Measurements from ENCODE around the gene TMEM223. TPM values are rescaled to one million over a fixed set of nuclear protein-coding genes. Genes with fewer than 3 reads are reported as not detected.
A peak's percentile ranks its signal among the peaks of the same experiment; 100 is the strongest.

The TMEM223 gene
- total and polyA plus RNA-seq, 2 experiments from 2014 or later = 31.4 to 32.0 TPM

GRCh38 chr11:62792202-62792575 lies 383 bp upstream of the TMEM223 start:
- WGBS, 2 experiments (ENCODE audit: low coverage in 1 of 2, low lambda C conversion rate in 2 of 2, missing lambda C conversion rate in 2 of 2) = 22 to 29% methylated on average over 10 to 11 of the region's 11 CpGs
- Histone ChIP-seq H3K4me2 (ENCODE audit: unreplicated experiment) (peak overlapping the region; percentile 78), H3K27ac (peak overlapping the region; percentile 78), H3K79me2 (ENCODE audit: insufficient read depth) (peaks cover 40% of the 10 kb centered on the region), H3K9ac (peak overlapping the region; percentile 84), H2AFZ (no peak overlapping the region), H3K9me3 (ENCODE audit: low read depth) (no peaks in the 10 kb centered on the region), H3K36me3 (ENCODE audit: low read depth) (peaks cover 34% of the 10 kb centered on the region), H3K27me3 (replicated peaks; ENCODE audit: insufficient read depth) (no peaks in the 10 kb centered on the region), H3K4me1 (ENCODE audit: insufficient read depth) (peaks cover 45% of the 10 kb centered on the region), H3F3A (ENCODE audit: insufficient read depth) (peaks cover 66% of the 10 kb centered on the region), H3K9me2 (ENCODE audit: insufficient read depth) (no peaks in the 10 kb centered on the region), H3K4me3 (peak overlapping the region; percentile 82), H4K20me1 (ENCODE audit: insufficient read depth) (no peaks in the 10 kb centered on the region)
- no peak for TF ChIP-seq EZH2phosphoT487 (IDR thresholded peaks at IDR 0.05; ENCODE audit: insufficient read depth, low read depth)
- TF ChIP-seq EZH2 (IDR thresholded peaks at IDR 0.05; ENCODE audit: insufficient read depth, poor library complexity, severe bottlenecking) = no peak
- in situ Hi-C loops (cut with MboI) = no loop called here
- DNase-seq = no peak

GRCh38 chr11:62789576-62789975 lies 2.2 kb downstream of the TMEM223 start:
- 58 to 61% methylated on average over 3 of the region's 3 CpGs for WGBS, 2 experiments (ENCODE audit: low coverage in 1 of 2, low lambda C conversion rate in 2 of 2, missing lambda C conversion rate in 2 of 2)
- no peak for TF ChIP-seq EZH2 (IDR thresholded peaks at IDR 0.05; ENCODE audit: insufficient read depth, poor library complexity, severe bottlenecking)
- TF ChIP-seq EZH2phosphoT487 (IDR thresholded peaks at IDR 0.05; ENCODE audit: insufficient read depth, low read depth) = no peak
- H3K4me2 ChIP-seq (ENCODE audit: unreplicated experiment) = no peak overlapping the region
- in situ Hi-C loops (cut with MboI) = no loop called here
- no peaks in the 10 kb centered on the region for H4K20me1 ChIP-seq (ENCODE audit: insufficient read depth)
- H3K9ac ChIP-seq = peak overlapping the region; percentile 84; the same call in 1 of the 2 replicates
- no peaks in the 10 kb centered on the region for H3K27me3 ChIP-seq (replicated peaks; ENCODE audit: insufficient read depth)
- peaks cover 50% of the 10 kb centered on the region for H3F3A ChIP-seq (ENCODE audit: insufficient read depth)
- no peaks in the 10 kb centered on the region for H3K9me3 ChIP-seq (ENCODE audit: low read depth)
- no peaks in the 10 kb centered on the region for H3K9me2 ChIP-seq (ENCODE audit: insufficient read depth)
- H3K79me2 ChIP-seq (ENCODE audit: insufficient read depth) = peaks cover 52% of the 10 kb centered on the region
- H3K4me3 ChIP-seq = 0 out of 2 replicates have a peak overlapping the region, but pooled peaks have one; percentile 5
- no peak overlapping the region for H2AFZ ChIP-seq
- H3K36me3 ChIP-seq (ENCODE audit: low read depth) = peaks cover 11% of the 10 kb centered on the region
- no peak overlapping the region for H3K27ac ChIP-seq
- H3K4me1 ChIP-seq (ENCODE audit: insufficient read depth) = peaks cover 48% of the 10 kb centered on the region
- no peak for DNase-seq

- TF ChIP-seq EZH2phosphoT487 (IDR thresholded peaks at IDR 0.05; ENCODE audit: insufficient read depth, low read depth) (no peak), EZH2 (IDR thresholded peaks at IDR 0.05; ENCODE audit: insufficient read depth, poor library complexity, severe bottlenecking) (no peak)
- Histone ChIP-seq H3K9me3 (ENCODE audit: low read depth) (no peaks in the 10 kb centered on the region), H3K27me3 (replicated peaks; ENCODE audit: insufficient read depth) (no peaks in the 10 kb centered on the region), H3K9me2 (ENCODE audit: insufficient read depth) (no peaks in the 10 kb centered on the region), H3K36me3 (ENCODE audit: low read depth) (peaks cover 10% of the 10 kb centered on the region; the same call in 1 of the 2 replicates), H3K27ac (peak overlapping the region; percentile 95), H3K4me1 (ENCODE audit: insufficient read depth) (peaks cover 44% of the 10 kb centered on the region), H4K20me1 (ENCODE audit: insufficient read depth) (no peaks in the 10 kb centered on the region), H3K9ac (peak overlapping the region; percentile 15; the same call in 1 of the 2 replicates), H3K79me2 (ENCODE audit: insufficient read depth) (peaks cover 52% of the 10 kb centered on the region), H3K4me3 (no peak overlapping the region), H2AFZ (no peak overlapping the region), H3F3A (ENCODE audit: insufficient read depth) (peaks cover 45% of the 10 kb centered on the region), H3K4me2 (ENCODE audit: unreplicated experiment) (peak overlapping the region; percentile 82)
- in situ Hi-C loops (cut with MboI) = no loop called here
- DNase-seq = no peak
- WGBS, 2 experiments (ENCODE audit: low coverage in 1 of 2, low lambda C conversion rate in 2 of 2, missing lambda C conversion rate in 2 of 2) = 72 to 74% methylated on average over 5 of the region's 5 CpGs
Measured at GRCh38 chr11:62788991-62789390, 2.8 kb downstream of the TMEM223 start.

GRCh38 chr11:62787005-62787759 lies 4.6 kb downstream of the TMEM223 start, which contains the start of gene TMEM179B:
Gene TMEM179B, plus strand, starts transcription at chr11:62787402. Its CDS starts 30 bp downstream, at chr11:62787432.
- Histone ChIP-seq H3K27me3 (replicated peaks; ENCODE audit: insufficient read depth) (no peaks in the 10 kb centered on the region), H3K27ac (peak within 1 kb of the TSS; percentile 95), H3K79me2 (ENCODE audit: insufficient read depth) (peaks cover 52% of the 10 kb centered on the region), H4K20me1 (ENCODE audit: insufficient read depth) (no peaks in the 10 kb centered on the region), H2AFZ (peak within 1 kb of the TSS; percentile 73), H3K9ac (peak within 1 kb of the TSS; percentile 94), H3K36me3 (ENCODE audit: low read depth) (0 out of 2 replicates have a peak, but pooled peaks cover 4% of the 10 kb centered on the region), H3K4me3 (peak within 1 kb of the TSS; percentile 87), H3F3A (ENCODE audit: insufficient read depth) (peaks cover 28% of the 10 kb centered on the region), H3K4me2 (ENCODE audit: unreplicated experiment) (peak within 1 kb of the TSS; percentile 82), H3K9me2 (ENCODE audit: insufficient read depth) (no peaks in the 10 kb centered on the region), H3K9me3 (ENCODE audit: low read depth) (no peaks in the 10 kb centered on the region), H3K4me1 (ENCODE audit: insufficient read depth) (peaks cover 33% of the 10 kb centered on the region)
- in situ Hi-C loops (cut with MboI) = no loop called here
- 1% methylated on average over 85 to 87 of the region's 88 CpGs for WGBS, 2 experiments (ENCODE audit: low coverage in 1 of 2, low lambda C conversion rate in 2 of 2, missing lambda C conversion rate in 2 of 2)
- peak; percentile 100 for DNase-seq
- TF ChIP-seq EZH2 (IDR thresholded peaks at IDR 0.05; ENCODE audit: insufficient read depth, poor library complexity, severe bottlenecking) (no peak), EZH2phosphoT487 (IDR thresholded peaks at IDR 0.05; ENCODE audit: insufficient read depth, low read depth) (no peak)
